NB4 (cell line): Measurements from ENCODE around the gene WDR7.

ENCODE experiments used
- CTCF ChIP-seq: IDR thresholded peaks from one replicate; pipeline ENCODE4 v1.5.1; 2012; ENCODE audit warnings: low read depth, low read length
- POLR2A ChIP-seq: IDR thresholded peaks from 2 replicates; pipeline ENCODE4 v1.6.1; 2011; ENCODE audit warnings: mild to moderate bottlenecking; ENCODE audit not compliant: insufficient read length; ENCODE audit errors: extremely low read depth

GRCh38 chr18:56635007-56635406 lies 16.2 kb upstream of the WDR7 start:
- TF ChIP-seq CTCF, result no peak
- no peak for TF ChIP-seq POLR2A
